Sigmoid colon (tissue), 7 donors: ENCODE results near the gene PER3. TPM values are rescaled to one million over a fixed set of nuclear protein-coding genes. Genes with fewer than 3 reads are reported as not detected.

ENCODE experiments used
- DNase-seq: peaks from one replicate; pipeline ENCODE4 v3.0.0-alpha.2; 2019
- H3K27ac ChIP-seq, 4 donors: fragments of 200-600 bp; sonication (generic); one replicate each; pipeline ENCODE4 v1.5.1; 2016 to 2019; ENCODE audit warnings: mild to moderate bottlenecking in 1 of 4
- H3K27me3 ChIP-seq, 3 donors: fragments of 200-600 bp; sonication (generic); one replicate each; pipeline ENCODE4 v1.5.1; 2019; ENCODE audit warnings: mild to moderate bottlenecking in 1 of 3
- H3K36me3 ChIP-seq, 4 donors: fragments of 200-600 bp; sonication (generic); one replicate each; pipeline ENCODE4 v1.5.1; 2016 to 2019
- H3K4me1 ChIP-seq, 4 donors: fragments of 200-600 bp; sonication (generic); one replicate each; pipeline ENCODE4 v1.5.1; 2017 to 2019
- H3K4me3 ChIP-seq, 4 donors: fragments of 200-600 bp; sonication (generic); one replicate each; pipeline ENCODE4 v1.5.1; 2017 to 2019; ENCODE audit warnings: mild to moderate bottlenecking in 2 of 4, moderate library complexity in 1 of 4
- H3K9me3 ChIP-seq, 4 donors: fragments of 200-600 bp in 3 of 4; sonication (generic) in 3 of 4; one replicate each; pipeline versions ENCODE4 v1.5.1 to v1.6.1; 2013 to 2019
- CTCF ChIP-seq, 4 experiments: fragments of 450-650 bp in 3 of 4; fragments of 200-600 bp in 1 of 4; IDR thresholded peaks; one replicate each; pipeline ENCODE4 v1.5.1; 2016 to 2019; ENCODE audit warnings: antibody characterized with exemption in 4 of 4, mild to moderate bottlenecking in 3 of 4, moderate library complexity in 2 of 4
- EP300 ChIP-seq, 4 donors: sonication (generic); formaldehyde crosslinking; IDR thresholded peaks; one replicate each; pipeline ENCODE4 v1.6.1; 2017; ENCODE audit warnings: antibody characterized with exemption in 4 of 4
- POLR2A ChIP-seq, 2 donors: fragments of 450-650 bp; IDR thresholded peaks; one replicate each; pipeline ENCODE4 v1.6.1; 2016; ENCODE audit warnings: antibody characterized with exemption in 2 of 2, mild to moderate bottlenecking in 2 of 2, moderate library complexity in 2 of 2
- POLR2AphosphoS5 ChIP-seq, 4 donors: sonication (generic); formaldehyde crosslinking; IDR thresholded peaks; one replicate each; pipeline ENCODE4 v1.6.1; 2017; ENCODE audit warnings: antibody characterized with exemption in 4 of 4
- WGBS, 2 donors: extraction: QIAGEN DNeasy Blood & Tissue Kit; methylation state at CpG; one replicate each; pipeline ENCODE4 v1.1.7; 2013; 5-methylcytosine and 5-hydroxymethylcytosine counted together
- intact Hi-C: fragments of 100-400 bp; cut with DNase I; formaldehyde crosslinking; loops from one replicate; pipeline ENCODE4 v1.15.1; 2023
- polyA plus RNA-seq, 3 donors: library from polyadenylated mRNA; stranded (reverse); fragments of 200-250 nt; gene quantifications; one replicate each; pipeline ENCODE4 v1.2.3, GENCODE V29; 2013
- total RNA-seq, 4 donors: library from RNA; depleted of rRNA; stranded (reverse); fragments of >200 nt; gene quantifications; one replicate each; pipeline ENCODE4 v1.1.0, GENCODE V29; 2016
- donor health status: healthy with polysubstance abuse.
- donor health status: Bipolar disorder and iron deficiency.
- donor health status: healthy.

PER3 gene
- total and polyA plus RNA-seq, 7 donors = 2.1 to 57.1 (median 36.1) TPM

- 88 to 92% methylated on average over 16 of the region's 16 CpGs for WGBS, 2 donors
- Histone ChIP-seq H3K4me1 (no peaks in the 10 kb centered on the region), H3K36me3 (no peaks in the 10 kb centered on the region), H3K27ac (no peak overlapping the region), H3K4me3 (no peak overlapping the region), H3K9me3 (no peaks in the 10 kb centered on the region), H3K27me3 (no peaks in the 10 kb centered on the region)
- TF ChIP-seq POLR2AphosphoS5 (IDR thresholded peaks at IDR 0.05) (no peak), CTCF (IDR thresholded peaks at IDR 0.05) (no peak), POLR2A (IDR thresholded peaks at IDR 0.05) (no peak), EP300 (IDR thresholded peaks at IDR 0.05) (no peak)
- intact Hi-C loops = no loop called here
- no peak for DNase-seq
These were observed 85.2 kb downstream of the PER3 start for GRCh38 chr1:7869136-7869920.

GRCh38 chr1:7871136-7871535 lies 87.0 kb downstream of the PER3 start:
- intact Hi-C loops = no loop called here
- Histone ChIP-seq H3K4me3 (no peak overlapping the region), H3K9me3 (no peaks in the 10 kb centered on the region), H3K27ac (no peak overlapping the region), H3K27me3 (no peaks in the 10 kb centered on the region), H3K36me3 (no peaks in the 10 kb centered on the region), H3K4me1 (no peaks in the 10 kb centered on the region)
- 80 to 81% methylated on average over 6 of the region's 6 CpGs for WGBS, 2 donors
- no peak for DNase-seq
- TF ChIP-seq POLR2A (IDR thresholded peaks at IDR 0.05) = no peak
- TF ChIP-seq POLR2AphosphoS5 (IDR thresholded peaks at IDR 0.05) = no peak
- TF ChIP-seq EP300 (IDR thresholded peaks at IDR 0.05) = no peak
- no peak for TF ChIP-seq CTCF (IDR thresholded peaks at IDR 0.05)

GRCh38 chr1:7873801-7874795 lies 90.0 kb downstream of the PER3 start:
- TF ChIP-seq CTCF (IDR thresholded peaks at IDR 0.05) (no peak), EP300 (IDR thresholded peaks at IDR 0.05) (no peak), POLR2A (IDR thresholded peaks at IDR 0.05) (no peak), POLR2AphosphoS5 (IDR thresholded peaks at IDR 0.05) (no peak)
- Histone ChIP-seq H3K36me3 (no peaks in the 10 kb centered on the region), H3K9me3 (peaks cover 0 to 5% (median 0%) of the 10 kb centered on the region in 4 donors), H3K4me1 (no peaks in the 10 kb centered on the region), H3K27ac (no peak overlapping the region), H3K27me3 (no peaks in the 10 kb centered on the region), H3K4me3 (no peak overlapping the region)
- 85 to 86% methylated on average over 11 of the region's 11 CpGs for WGBS, 2 donors
- intact Hi-C loops = no loop called here
- DNase-seq = no peak

- Histone ChIP-seq H3K27me3 (no peaks in the 10 kb centered on the region), H3K27ac (no peak overlapping the region), H3K9me3 (peaks cover 0 to 5% (median 0%) of the 10 kb centered on the region in 4 donors), H3K36me3 (no peaks in the 10 kb centered on the region), H3K4me3 (no peak overlapping the region), H3K4me1 (no peaks in the 10 kb centered on the region)
- TF ChIP-seq CTCF (IDR thresholded peaks at IDR 0.05) = no peak
- no peak for TF ChIP-seq EP300 (IDR thresholded peaks at IDR 0.05)
- TF ChIP-seq POLR2AphosphoS5 (IDR thresholded peaks at IDR 0.05) = no peak
- no peak for TF ChIP-seq POLR2A (IDR thresholded peaks at IDR 0.05)
- intact Hi-C loops = no loop called here
- 39 to 70% methylated on average over 1 of the region's 1 CpG for WGBS, 2 donors
- no peak for DNase-seq
These were observed 93.9 kb downstream of the PER3 start for GRCh38 chr1:7878027-7878426.
